Hematopoietic multipotent progenitor cell treated with erythropoietin and hydrocortisone succinate and interleukin-3 and kit ligand, for 6 days (in vitro differentiated cells): ENCODE measurements around the gene POT1.

Experiments
- DNase-seq: peaks from one replicate; pipeline ENCODE4 v3.0.0-alpha.2; 2015

POT1 gene

GRCh38 chr7:124800386-124800785 lies 129.2 kb downstream of the POT1 start:
- no peak for DNase-seq

- no peak for DNase-seq
Observed at GRCh38 chr7:124799448-124799847, 130.2 kb downstream of the POT1 start.

GRCh38 chr7:124796771-124797170 lies 132.9 kb downstream of the POT1 start:
- DNase-seq = no peak

- DNase-seq = no peak
Observed at GRCh38 chr7:124792696-124793095, 136.9 kb downstream of the POT1 start.

- no peak for DNase-seq
Observed at GRCh38 chr7:124792002-124792401, 137.6 kb downstream of the POT1 start.

GRCh38 chr7:124791426-124791825 lies 138.2 kb downstream of the POT1 start:
- no peak for DNase-seq

- DNase-seq = no peak
Observed at GRCh38 chr7:124790645-124791044, 139.0 kb downstream of the POT1 start.

- no peak for DNase-seq
Observed at GRCh38 chr7:124785994-124786393, 143.6 kb downstream of the POT1 start.

GRCh38 chr7:124784879-124785818 lies 144.5 kb downstream of the POT1 start:
- DNase-seq = peak; percentile 61

- no peak for DNase-seq
Observed at GRCh38 chr7:124783271-124783670, 146.4 kb downstream of the POT1 start.

- DNase-seq = no peak
Observed at GRCh38 chr7:124781907-124782734, 147.5 kb downstream of the POT1 start.

- no peak for DNase-seq
Observed at GRCh38 chr7:124781418-124781817, 148.2 kb downstream of the POT1 start.

GRCh38 chr7:124780608-124781007 lies 149.0 kb downstream of the POT1 start:
- no peak for DNase-seq

GRCh38 chr7:124780056-124780455 lies 149.6 kb downstream of the POT1 start:
- DNase-seq = no peak

- no peak for DNase-seq
Observed at GRCh38 chr7:124779620-124780019, 150.0 kb downstream of the POT1 start.

- no peak for DNase-seq
Observed at GRCh38 chr7:124779194-124779593, 150.4 kb downstream of the POT1 start.

- no peak for DNase-seq
Observed at GRCh38 chr7:124777268-124777667, 152.4 kb downstream of the POT1 start.

GRCh38 chr7:124776153-124776552 lies 153.5 kb downstream of the POT1 start:
- no peak for DNase-seq

GRCh38 chr7:124775422-124775821 lies 154.2 kb downstream of the POT1 start:
- DNase-seq = no peak

GRCh38 chr7:124773938-124774337 lies 155.7 kb downstream of the POT1 start:
- no peak for DNase-seq

- DNase-seq = no peak
Observed at GRCh38 chr7:124773339-124773738, 156.3 kb downstream of the POT1 start.
